H54 (cell line): Measurements from ENCODE around the gene PGLYRP2.

Experiments
- DNase-seq: peaks from one replicate; pipeline ENCODE4 v3.0.0; 2011; ENCODE audit warnings: low spot score, mixed read lengths; ENCODE audit not compliant: insufficient read length
- FAIRE-seq: peaks from 3 replicates; lab custom pipeline; 2011; peaks lifted over from hg19 to GRCh38; lab: Jason Lieb, UNC
- POLR2A ChIP-seq: IDR thresholded peaks from 2 replicates; pipeline ENCODE4 v1.6.1; 2011; ENCODE audit warnings: low read depth, mild to moderate bottlenecking, low read length

Gene PGLYRP2

DNA sequence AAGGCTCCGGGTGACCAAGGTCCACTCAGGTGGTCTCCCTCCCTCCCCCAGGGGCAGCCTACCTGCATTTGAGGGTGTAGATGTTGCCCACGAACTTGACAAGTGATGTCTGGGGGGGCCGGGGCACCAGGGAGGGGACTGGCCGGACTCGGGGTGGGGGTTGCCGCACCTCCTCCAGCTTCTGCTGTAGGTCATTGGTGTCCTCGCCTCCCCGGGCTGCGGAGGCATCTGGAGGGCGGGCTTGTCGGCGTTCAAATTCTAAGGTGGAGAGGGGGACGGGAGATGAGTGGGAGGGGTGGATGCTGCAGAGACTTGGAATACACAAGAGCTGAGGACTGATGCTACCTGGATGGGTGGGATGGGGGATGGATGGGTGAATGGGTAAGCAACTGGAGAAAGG lies 55.2 kb downstream of the PGLYRP2 start:
- no peak for FAIRE-seq
- no peak for DNase-seq
- no peak for TF ChIP-seq POLR2A

DNA sequence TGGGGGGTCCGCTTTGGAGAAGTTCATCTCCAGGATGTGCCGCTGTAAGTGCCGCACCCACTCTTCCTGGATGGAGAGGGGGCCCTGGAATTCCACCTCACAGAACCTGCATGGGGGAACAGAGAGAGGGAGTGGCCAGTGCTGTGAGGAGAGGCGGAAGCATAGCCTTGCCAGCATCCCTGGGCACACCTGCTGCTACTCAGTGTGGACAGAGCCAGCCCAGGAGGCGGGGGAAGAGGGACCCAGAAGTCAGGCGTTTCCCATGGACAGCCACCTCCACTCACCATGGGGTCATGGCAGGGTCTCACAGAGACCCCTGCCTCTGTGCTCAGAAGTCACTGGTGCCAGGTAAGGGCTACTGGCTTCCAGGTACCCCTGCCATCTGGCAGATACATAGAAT lies 56.2 kb downstream of the PGLYRP2 start:
- FAIRE-seq (no peak), DNase-seq (no peak)
- TF ChIP-seq POLR2A, result no peak

GRCh38 chr19:15422296-15423075 lies 56.8 kb downstream of the PGLYRP2 start:
- no peak for TF ChIP-seq POLR2A
- DNase-seq (no peak), FAIRE-seq (no peak)

- FAIRE-seq (no peak), DNase-seq (no peak)
- TF ChIP-seq POLR2A, result no peak
Measured at GRCh38 chr19:15421721-15422260, 57.5 kb downstream of the PGLYRP2 start.

- FAIRE-seq, result no peak
- TF ChIP-seq POLR2A, result no peak
- DNase-seq, result no peak
Measured at GRCh38 chr19:15421136-15421695, 58.1 kb downstream of the PGLYRP2 start.

GRCh38 chr19:15419413-15420025 lies 59.8 kb downstream of the PGLYRP2 start:
- no peak for FAIRE-seq

More at GRCh38 chr19:15419413-15420025, 59.8 kb downstream of the PGLYRP2 start:
- no peak for DNase-seq
- TF ChIP-seq POLR2A, result no peak
